ENCODE data around the gene NUB1. TPM values are rescaled to one million over a fixed set of nuclear protein-coding genes. Genes with fewer than 3 reads are reported as not detected.

Gene NUB1
- total RNA-seq, 1 experiment from 2014 or later: 40.0 TPM

GRCh38 chr7:151378011-151378410, 36.4 kb downstream of the NUB1 start:
- no peaks in the 10 kb centered on the region for H3K79me2 ChIP-seq (ENCODE audit: low read length)
- H3K36me3 ChIP-seq (ENCODE audit: insufficient read depth, low read length): no peaks in the 10 kb centered on the region; the same call in 1 of the 2 replicates
- H3K27me3 ChIP-seq (ENCODE audit: low read length): no peaks in the 10 kb centered on the region
- no peaks in the 10 kb centered on the region for H4K20me1 ChIP-seq (ENCODE audit: insufficient read depth, low read depth, low read length)
- H3K4me2 ChIP-seq (ENCODE audit: low read depth, low read length, poor library complexity, severe bottlenecking): no peak overlapping the region
- H3K9me2 ChIP-seq (replicated peaks; ENCODE audit: insufficient read depth, low read length): no peaks in the 10 kb centered on the region
- DNase-seq: no peak
- H2AFZ ChIP-seq (ENCODE audit: low read length): no peak overlapping the region
- H3K4me1 ChIP-seq (ENCODE audit: low read length): peaks cover 13% of the 10 kb centered on the region
- no peak overlapping the region for H3K27ac ChIP-seq (ENCODE audit: low read length)
- no peak overlapping the region for H3K4me3 ChIP-seq (ENCODE audit: low read length)
- no peak overlapping the region for H3K9ac ChIP-seq (ENCODE audit: low read length)
- H3K9me3 ChIP-seq (ENCODE audit: low read length): no peaks in the 10 kb centered on the region

GRCh38 chr7:151378496-151379192, 37.0 kb downstream of the NUB1 start:
- no peaks in the 10 kb centered on the region for H3K27me3 ChIP-seq (ENCODE audit: low read length)
- H3K9me3 ChIP-seq (ENCODE audit: low read length): no peaks in the 10 kb centered on the region
- peaks cover 13% of the 10 kb centered on the region for H3K4me1 ChIP-seq (ENCODE audit: low read length)
- DNase-seq: no peak
- no peaks in the 10 kb centered on the region for H4K20me1 ChIP-seq (ENCODE audit: insufficient read depth, low read depth, low read length)
- no peak overlapping the region for H3K9ac ChIP-seq (ENCODE audit: low read length)
- H3K27ac ChIP-seq (ENCODE audit: low read length): no peak overlapping the region
- H3K9me2 ChIP-seq (replicated peaks; ENCODE audit: insufficient read depth, low read length): no peaks in the 10 kb centered on the region
- no peaks in the 10 kb centered on the region; the same call in 1 of the 2 replicates for H3K36me3 ChIP-seq (ENCODE audit: insufficient read depth, low read length)
- no peak overlapping the region for H3K4me3 ChIP-seq (ENCODE audit: low read length)
- no peaks in the 10 kb centered on the region for H3K79me2 ChIP-seq (ENCODE audit: low read length)
- H2AFZ ChIP-seq (ENCODE audit: low read length): no peak overlapping the region
- no peak overlapping the region for H3K4me2 ChIP-seq (ENCODE audit: low read depth, low read length, poor library complexity, severe bottlenecking)

GRCh38 chr7:151379193-151379520, 37.5 kb downstream of the NUB1 start:
- Histone ChIP-seq H3K27me3 (ENCODE audit: low read length) (no peaks in the 10 kb centered on the region), H3K27ac (ENCODE audit: low read length) (no peak overlapping the region), H3K9me2 (replicated peaks; ENCODE audit: insufficient read depth, low read length) (no peaks in the 10 kb centered on the region), H3K4me2 (ENCODE audit: low read depth, low read length, poor library complexity, severe bottlenecking) (no peak overlapping the region), H3K9ac (ENCODE audit: low read length) (no peak overlapping the region), H3K4me1 (ENCODE audit: low read length) (peaks cover 13% of the 10 kb centered on the region), H2AFZ (ENCODE audit: low read length) (no peak overlapping the region), H3K36me3 (ENCODE audit: insufficient read depth, low read length) (no peaks in the 10 kb centered on the region; the same call in 1 of the 2 replicates), H3K9me3 (ENCODE audit: low read length) (no peaks in the 10 kb centered on the region), H4K20me1 (ENCODE audit: insufficient read depth, low read depth, low read length) (no peaks in the 10 kb centered on the region), H3K79me2 (ENCODE audit: low read length) (no peaks in the 10 kb centered on the region), H3K4me3 (ENCODE audit: low read length) (no peak overlapping the region)
- DNase-seq: no peak

GRCh38 chr7:151379534-151380198, 38.1 kb downstream of the NUB1 start:
- Histone ChIP-seq H3K79me2 (ENCODE audit: low read length) (no peaks in the 10 kb centered on the region), H3K27ac (ENCODE audit: low read length) (no peak overlapping the region), H3K9me2 (replicated peaks; ENCODE audit: insufficient read depth, low read length) (no peaks in the 10 kb centered on the region), H3K9me3 (ENCODE audit: low read length) (no peaks in the 10 kb centered on the region), H3K9ac (ENCODE audit: low read length) (no peak overlapping the region), H3K27me3 (ENCODE audit: low read length) (no peaks in the 10 kb centered on the region), H3K36me3 (ENCODE audit: insufficient read depth, low read length) (no peaks in the 10 kb centered on the region; the same call in 1 of the 2 replicates), H3K4me3 (ENCODE audit: low read length) (no peak overlapping the region), H2AFZ (ENCODE audit: low read length) (no peak overlapping the region), H3K4me1 (ENCODE audit: low read length) (peaks cover 13% of the 10 kb centered on the region), H4K20me1 (ENCODE audit: insufficient read depth, low read depth, low read length) (no peaks in the 10 kb centered on the region), H3K4me2 (ENCODE audit: low read depth, low read length, poor library complexity, severe bottlenecking) (no peak overlapping the region)
- DNase-seq: no peak

- H3K27ac ChIP-seq (ENCODE audit: low read length): no peak overlapping the region
- H3K9me2 ChIP-seq (replicated peaks; ENCODE audit: insufficient read depth, low read length): no peaks in the 10 kb centered on the region
- no peak for DNase-seq
- H3K36me3 ChIP-seq (ENCODE audit: insufficient read depth, low read length): no peaks in the 10 kb centered on the region; the same call in 1 of the 2 replicates
- peak overlapping the region; percentile 63 for H3K4me2 ChIP-seq (ENCODE audit: low read depth, low read length, poor library complexity, severe bottlenecking)
- H4K20me1 ChIP-seq (ENCODE audit: insufficient read depth, low read depth, low read length): no peaks in the 10 kb centered on the region
- no peak overlapping the region for H2AFZ ChIP-seq (ENCODE audit: low read length)
- no peaks in the 10 kb centered on the region for H3K79me2 ChIP-seq (ENCODE audit: low read length)
- H3K4me3 ChIP-seq (ENCODE audit: low read length): peak overlapping the region; percentile 34; the same call in 1 of the 2 replicates
- H3K9ac ChIP-seq (ENCODE audit: low read length): peak overlapping the region; percentile 50
- H3K27me3 ChIP-seq (ENCODE audit: low read length): no peaks in the 10 kb centered on the region
- peaks cover 13% of the 10 kb centered on the region for H3K4me1 ChIP-seq (ENCODE audit: low read length)
- no peaks in the 10 kb centered on the region for H3K9me3 ChIP-seq (ENCODE audit: low read length)
Observed at GRCh38 chr7:151380199-151381097, 38.8 kb downstream of the NUB1 start.

- peak overlapping the region; percentile 34; the same call in 1 of the 2 replicates for H3K4me3 ChIP-seq (ENCODE audit: low read length)
- no peaks in the 10 kb centered on the region for H4K20me1 ChIP-seq (ENCODE audit: insufficient read depth, low read depth, low read length)
- H3K4me2 ChIP-seq (ENCODE audit: low read depth, low read length, poor library complexity, severe bottlenecking): peak overlapping the region; percentile 63
- H3K9ac ChIP-seq (ENCODE audit: low read length): peak overlapping the region; percentile 50
- H3K27ac ChIP-seq (ENCODE audit: low read length): no peak overlapping the region
- no peaks in the 10 kb centered on the region for H3K9me2 ChIP-seq (replicated peaks; ENCODE audit: insufficient read depth, low read length)
- no peaks in the 10 kb centered on the region for H3K9me3 ChIP-seq (ENCODE audit: low read length)
- H3K79me2 ChIP-seq (ENCODE audit: low read length): no peaks in the 10 kb centered on the region
- no peak overlapping the region for H2AFZ ChIP-seq (ENCODE audit: low read length)
- H3K36me3 ChIP-seq (ENCODE audit: insufficient read depth, low read length): no peaks in the 10 kb centered on the region; the same call in 1 of the 2 replicates
- H3K4me1 ChIP-seq (ENCODE audit: low read length): peaks cover 13% of the 10 kb centered on the region
- peak; percentile 68 for DNase-seq
- no peaks in the 10 kb centered on the region for H3K27me3 ChIP-seq (ENCODE audit: low read length)
Observed at GRCh38 chr7:151381098-151381347, 39.4 kb downstream of the NUB1 start.

GRCh38 chr7:151381348-151382078, 39.9 kb downstream of the NUB1 start:
- Histone ChIP-seq H3K9ac (ENCODE audit: low read length) (peak overlapping the region; percentile 50), H3K4me2 (ENCODE audit: low read depth, low read length, poor library complexity, severe bottlenecking) (peak overlapping the region; percentile 63), H3K4me1 (ENCODE audit: low read length) (peaks cover 13% of the 10 kb centered on the region), H3K27me3 (ENCODE audit: low read length) (no peaks in the 10 kb centered on the region), H3K36me3 (ENCODE audit: insufficient read depth, low read length) (no peaks in the 10 kb centered on the region; the same call in 1 of the 2 replicates), H4K20me1 (ENCODE audit: insufficient read depth, low read depth, low read length) (no peaks in the 10 kb centered on the region), H2AFZ (ENCODE audit: low read length) (no peak overlapping the region), H3K27ac (ENCODE audit: low read length) (no peak overlapping the region), H3K79me2 (ENCODE audit: low read length) (no peaks in the 10 kb centered on the region), H3K9me2 (replicated peaks; ENCODE audit: insufficient read depth, low read length) (no peaks in the 10 kb centered on the region), H3K9me3 (ENCODE audit: low read length) (no peaks in the 10 kb centered on the region), H3K4me3 (ENCODE audit: low read length) (peak overlapping the region; percentile 34; the same call in 1 of the 2 replicates)
- DNase-seq: no peak

Measured in Karpas-422 (cell line).